HEK293 (cell line): ENCODE data around the gene ECT2.

Source experiments
- BCL11B ChIP-seq: fragments of 450-650 bp; formaldehyde crosslinking; IDR thresholded peaks from 2 replicates; pipeline ENCODE4 v1.5.1; 2016; ENCODE audit warnings: low read depth, missing biosample characterization, missing genetic modification characterization
- FEZF1 ChIP-seq: fragments of 450-650 bp; formaldehyde crosslinking; IDR thresholded peaks from 2 replicates; pipeline ENCODE4 v1.5.1; 2016; ENCODE audit warnings: missing biosample characterization, missing genetic modification characterization
- GLI4 ChIP-seq: fragments of 450-650 bp; formaldehyde crosslinking; IDR thresholded peaks from 2 replicates; pipeline ENCODE4 v1.5.1; 2016; ENCODE audit warnings: missing biosample characterization, missing genetic modification characterization
- INSM2 ChIP-seq: fragments of 450-650 bp; formaldehyde crosslinking; IDR thresholded peaks from 2 replicates; pipeline ENCODE4 v1.5.1; 2016; ENCODE audit warnings: missing biosample characterization, missing genetic modification characterization
- KLF7 ChIP-seq: fragments of 450-650 bp; formaldehyde crosslinking; IDR thresholded peaks from 2 replicates; pipeline ENCODE4 v1.5.1; 2016; ENCODE audit warnings: missing biosample characterization, missing genetic modification characterization, borderline replicate concordance
- KLF9 ChIP-seq: fragments of 450-650 bp; formaldehyde crosslinking; IDR thresholded peaks from 2 replicates; pipeline ENCODE4 v1.5.1; 2016; ENCODE audit warnings: missing biosample characterization, missing genetic modification characterization, low read depth
- PATZ1 ChIP-seq: fragments of 450-650 bp; formaldehyde crosslinking; IDR thresholded peaks from 2 replicates; pipeline ENCODE4 v1.5.1; 2016; ENCODE audit warnings: missing biosample characterization, missing genetic modification characterization
- SCRT2 ChIP-seq: fragments of 450-650 bp; formaldehyde crosslinking; IDR thresholded peaks from 2 replicates; pipeline ENCODE4 v1.5.1; 2016; ENCODE audit warnings: missing biosample characterization, missing genetic modification characterization
- SP3 ChIP-seq: fragments of 450-650 bp; formaldehyde crosslinking; IDR thresholded peaks from 2 replicates; pipeline ENCODE4 v1.5.1; 2016; ENCODE audit warnings: missing biosample characterization, missing genetic modification characterization
- SP7 ChIP-seq: fragments of 450-650 bp; formaldehyde crosslinking; IDR thresholded peaks from 2 replicates; pipeline ENCODE4 v1.5.1; 2016; ENCODE audit warnings: missing biosample characterization, missing genetic modification characterization
- TCF7L2 ChIP-seq: IDR thresholded peaks from 2 replicates; pipeline ENCODE4 v1.6.1; 2011; ENCODE audit warnings: low read depth, mild to moderate bottlenecking, inconsistent platforms, low read length, moderate library complexity, borderline replicate concordance
- ZBTB11 ChIP-seq: fragments of 450-650 bp; formaldehyde crosslinking; conservative IDR thresholded peaks from 2 replicates; pipeline ENCODE4 v1.5.1; 2016; ENCODE audit warnings: low read depth, missing biosample characterization, missing genetic modification characterization
- ZBTB7A ChIP-seq: fragments of 450-650 bp; formaldehyde crosslinking; IDR thresholded peaks from 2 replicates; pipeline ENCODE4 v1.5.1; 2016; ENCODE audit warnings: low read depth, missing biosample characterization, missing genetic modification characterization
- ZNF132 ChIP-seq: fragments of 450-650 bp; formaldehyde crosslinking; IDR thresholded peaks from 2 replicates; pipeline ENCODE4 v1.5.1; 2017; ENCODE audit warnings: missing biosample characterization, missing genetic modification characterization, borderline replicate concordance
- ZNF140 ChIP-seq: fragments of 450-650 bp; formaldehyde crosslinking; IDR thresholded peaks from 2 replicates; pipeline ENCODE4 v1.5.1; 2016; ENCODE audit warnings: missing biosample characterization, missing genetic modification characterization
- ZNF146 ChIP-seq: fragments of 450-650 bp; formaldehyde crosslinking; IDR thresholded peaks from 2 replicates; pipeline ENCODE4 v1.5.1; 2016; ENCODE audit warnings: missing biosample characterization, missing genetic modification characterization
- ZNF157 ChIP-seq: fragments of 450-650 bp; formaldehyde crosslinking; IDR thresholded peaks from 2 replicates; pipeline ENCODE4 v1.5.1; 2016; ENCODE audit warnings: missing biosample characterization, missing genetic modification characterization
- ZNF2 ChIP-seq: fragments of 450-650 bp; formaldehyde crosslinking; IDR thresholded peaks from 2 replicates; pipeline ENCODE4 v1.5.1; 2016; ENCODE audit warnings: missing biosample characterization, missing genetic modification characterization
- ZNF239 ChIP-seq: fragments of 450-650 bp; formaldehyde crosslinking; IDR thresholded peaks from 2 replicates; pipeline ENCODE4 v1.5.1; 2016; ENCODE audit warnings: missing biosample characterization, missing genetic modification characterization
- ZNF302 ChIP-seq: fragments of 450-650 bp; formaldehyde crosslinking; IDR thresholded peaks from 2 replicates; pipeline ENCODE4 v1.5.1; 2016; ENCODE audit warnings: missing biosample characterization, missing genetic modification characterization, low read depth
- ZNF324 ChIP-seq: fragments of 450-650 bp; formaldehyde crosslinking; IDR thresholded peaks from 2 replicates; pipeline ENCODE4 v1.5.1; 2016; ENCODE audit warnings: missing biosample characterization, missing genetic modification characterization
- ZNF354C ChIP-seq: fragments of 450-650 bp; formaldehyde crosslinking; IDR thresholded peaks from 2 replicates; pipeline ENCODE4 v1.5.1; 2016; ENCODE audit warnings: missing biosample characterization, missing genetic modification characterization, low read depth, borderline replicate concordance
- ZNF37A ChIP-seq: fragments of 450-650 bp; IDR thresholded peaks from 2 replicates; pipeline ENCODE4 v1.5.1; 2018; ENCODE audit warnings: missing biosample characterization, missing genetic modification characterization
- ZNF416 ChIP-seq: fragments of 450-650 bp; formaldehyde crosslinking; IDR thresholded peaks from 2 replicates; pipeline ENCODE4 v1.5.1; 2016; ENCODE audit warnings: missing biosample characterization, missing genetic modification characterization
- ZNF501 ChIP-seq: fragments of 450-650 bp; formaldehyde crosslinking; IDR thresholded peaks from 2 replicates; pipeline ENCODE4 v1.5.1; 2016; ENCODE audit warnings: missing biosample characterization, missing genetic modification characterization
- ZNF521 ChIP-seq: fragments of 450-650 bp; formaldehyde crosslinking; IDR thresholded peaks from 2 replicates; pipeline ENCODE4 v1.5.1; 2017; ENCODE audit warnings: missing biosample characterization, mild to moderate bottlenecking, missing genetic modification characterization
- ZNF549 ChIP-seq: fragments of 450-650 bp; IDR thresholded peaks from 2 replicates; pipeline ENCODE4 v1.5.1; 2018; ENCODE audit warnings: missing biosample characterization, missing genetic modification characterization, mild to moderate bottlenecking, inconsistent platforms, moderate library complexity
- ZNF555 ChIP-seq: fragments of 450-650 bp; formaldehyde crosslinking; conservative IDR thresholded peaks from 2 replicates; pipeline ENCODE4 v1.5.1; 2017; ENCODE audit warnings: missing biosample characterization, mild to moderate bottlenecking, missing genetic modification characterization, inconsistent platforms
- ZNF596 ChIP-seq: fragments of 450-650 bp; IDR thresholded peaks from 2 replicates; pipeline ENCODE4 v1.5.0; 2018; ENCODE audit warnings: missing biosample characterization, mild to moderate bottlenecking, missing genetic modification characterization, moderate library complexity
- ZNF623 ChIP-seq: fragments of 450-650 bp; formaldehyde crosslinking; IDR thresholded peaks from 2 replicates; pipeline ENCODE4 v1.5.1; 2016; ENCODE audit warnings: missing biosample characterization, missing genetic modification characterization
- ZNF692 ChIP-seq: fragments of 450-650 bp; formaldehyde crosslinking; IDR thresholded peaks from 2 replicates; pipeline ENCODE4 v1.5.1; 2016; ENCODE audit warnings: missing biosample characterization, missing genetic modification characterization
- ZXDB ChIP-seq: fragments of 450-650 bp; formaldehyde crosslinking; IDR thresholded peaks from 2 replicates; pipeline ENCODE4 v1.5.1; 2016; ENCODE audit warnings: missing biosample characterization, missing genetic modification characterization

The ECT2 gene

GRCh38 chr3:172710664-172711453 lies 39.7 kb upstream of the ECT2 start, which contains the start of gene NCEH1 (continued):
- TF ChIP-seq ZNF324 (tag by site-specific recombination) (no peak), TCF7L2 (no peak), INSM2 (tag by site-specific recombination) (peak; percentile 9; the same call in 1 of the 2 replicates), PATZ1 (0 out of 2 replicates have a peak, but pooled peaks have one; percentile 48), FEZF1 (tag by site-specific recombination) (0 out of 2 replicates have a peak, but pooled peaks have one; percentile 11), ZXDB (tag by site-specific recombination) (no peak), ZNF302 (tag by site-specific recombination) (no peak), ZNF132 (tag by site-specific recombination) (no peak), ZNF521 (tag by site-specific recombination) (no peak), ZNF623 (tag by site-specific recombination) (no peak), ZNF416 (no peak), SP3 (tag by site-specific recombination) (no peak), ZNF157 (tag by site-specific recombination) (no peak), SCRT2 (tag by site-specific recombination) (no peak), ZNF146 (tag by site-specific recombination) (no peak), ZBTB7A (tag by site-specific recombination) (0 out of 2 replicates have a peak, but pooled peaks have one; percentile 29), ZNF2 (tag by site-specific recombination) (peak; percentile 78), ZNF692 (peak; percentile 40; the same call in 1 of the 2 replicates), GLI4 (tag by site-specific recombination) (no peak), ZBTB11 (tag by site-specific recombination) (peak; percentile 50), ZNF354C (tag by site-specific recombination) (no peak), ZNF239 (tag by site-specific recombination) (no peak), ZNF501 (tag by site-specific recombination) (no peak), ZNF596 (tag by site-specific recombination) (no peak), ZNF140 (tag by site-specific recombination) (no peak), BCL11B (tag by site-specific recombination) (no peak), ZNF549 (no peak), ZNF37A (tag by site-specific recombination) (no peak), ZNF555 (tag by site-specific recombination) (no peak), KLF7 (tag by site-specific recombination) (no peak), SP7 (tag by site-specific recombination) (peak; percentile 42; the same call in 1 of the 2 replicates), KLF9 (tag by site-specific recombination) (no peak)
